HG02970 (cell line): ENCODE data around the gene SPACA6.
"Not testable (repeated sequence)": the region's sequence is repeated elsewhere in the genome, so short reads cannot be mapped to it uniquely, and the experiment has no call there.

Experiments used
- ATAC-seq: cut with Tn5 transposase; IDR thresholded peaks from one replicate; pipeline ENCODE4 v1.9.1; 2021; ENCODE audit warnings: mild to moderate bottlenecking, moderate library complexity, moderate number of reproducible peaks; ENCODE audit not compliant: unreplicated experiment, low FRiP score

SPACA6 gene, protein sequence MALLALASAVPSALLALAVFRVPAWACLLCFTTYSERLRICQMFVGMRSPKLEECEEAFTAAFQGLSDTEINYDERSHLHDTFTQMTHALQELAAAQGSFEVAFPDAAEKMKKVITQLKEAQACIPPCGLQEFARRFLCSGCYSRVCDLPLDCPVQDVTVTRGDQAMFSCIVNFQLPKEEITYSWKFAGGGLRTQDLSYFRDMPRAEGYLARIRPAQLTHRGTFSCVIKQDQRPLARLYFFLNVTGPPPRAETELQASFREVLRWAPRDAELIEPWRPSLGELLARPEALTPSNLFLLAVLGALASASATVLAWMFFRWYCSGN

DNA sequence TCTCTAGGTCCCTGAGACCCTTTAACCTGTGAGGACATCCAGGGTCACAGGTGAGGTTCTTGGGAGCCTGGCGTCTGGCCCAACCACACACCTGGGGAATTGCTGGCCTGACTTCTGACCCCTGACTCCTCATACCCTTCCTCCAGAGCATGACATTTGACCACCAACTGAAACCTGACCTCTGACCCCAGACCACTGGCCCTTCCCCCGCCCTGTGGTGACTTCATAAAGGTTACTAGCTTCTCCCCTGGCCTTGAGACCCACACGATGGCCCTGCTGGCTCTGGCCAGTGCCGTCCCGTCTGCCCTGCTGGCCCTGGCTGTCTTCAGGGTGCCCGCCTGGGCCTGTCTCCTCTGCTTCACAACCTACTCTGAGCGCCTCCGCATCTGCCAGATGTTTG, at the start of gene SPACA6:
Gene SPACA6, plus strand, starts transcription at position 71 of the 400 bp plus-strand sequence. Its CDS starts 197 bp downstream, at position 268.
- ATAC-seq: no peak

DNA sequence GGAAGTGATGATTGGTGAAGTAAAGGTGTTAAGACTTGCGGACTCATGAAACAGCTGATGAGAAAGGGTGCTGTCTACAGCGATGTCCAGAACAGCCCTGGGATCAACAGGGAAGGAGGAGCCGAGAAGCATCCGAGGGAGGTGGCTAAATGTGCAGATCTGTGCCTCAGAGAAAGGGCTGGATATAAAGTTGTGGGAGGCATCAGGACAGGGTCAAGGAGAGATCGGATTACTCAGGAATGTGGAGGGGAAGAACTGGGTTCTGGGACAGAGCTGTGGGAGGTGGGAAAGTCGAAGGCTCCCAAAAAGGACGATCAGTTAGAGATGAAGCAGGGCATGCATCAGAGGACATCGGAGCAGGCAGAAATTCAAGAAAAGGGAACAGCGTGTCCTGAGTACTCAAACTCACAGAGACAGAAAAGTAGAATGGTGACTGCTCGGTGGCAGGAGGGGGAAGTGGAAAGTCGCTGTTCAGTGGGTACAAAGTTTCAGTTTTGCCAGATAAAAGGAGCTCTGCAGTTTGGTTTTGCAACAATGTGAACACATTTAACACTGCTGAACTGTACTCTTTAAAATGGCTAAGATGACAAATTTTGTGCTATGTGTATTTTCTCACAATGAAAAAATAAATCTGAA, 48.4 kb upstream of the SPACA6 start:
- ATAC-seq: no peak

GRCh38 chr19:51646730-51647129, 46.4 kb upstream of the SPACA6 start, which contains the start of gene SIGLEC14:
Gene SIGLEC14 (minus strand): TSS chr19:51646825. CDS start chr19:51646759, 66 bp downstream.
- ATAC-seq: not testable (repeated sequence)

DNA sequence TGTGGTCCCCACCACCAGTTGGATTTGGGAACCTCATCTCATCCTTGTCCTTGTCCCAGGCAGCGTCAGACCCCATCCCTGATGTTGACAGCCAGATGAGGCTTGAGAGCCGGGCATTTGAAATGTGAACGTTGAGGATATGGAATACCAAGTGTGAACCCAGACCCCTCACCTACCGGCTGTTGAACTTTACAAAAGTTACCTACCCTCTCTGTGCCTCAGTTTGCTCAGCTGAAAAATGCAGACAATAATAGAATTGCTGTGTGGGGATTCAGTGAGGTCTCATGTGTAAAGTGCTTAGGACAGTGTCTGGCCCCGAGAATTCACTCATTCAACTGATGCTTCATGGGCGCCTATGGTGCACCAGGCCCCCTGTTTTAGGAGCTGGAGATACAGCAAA, 45.8 kb upstream of the SPACA6 start:
- no peak for ATAC-seq

DNA sequence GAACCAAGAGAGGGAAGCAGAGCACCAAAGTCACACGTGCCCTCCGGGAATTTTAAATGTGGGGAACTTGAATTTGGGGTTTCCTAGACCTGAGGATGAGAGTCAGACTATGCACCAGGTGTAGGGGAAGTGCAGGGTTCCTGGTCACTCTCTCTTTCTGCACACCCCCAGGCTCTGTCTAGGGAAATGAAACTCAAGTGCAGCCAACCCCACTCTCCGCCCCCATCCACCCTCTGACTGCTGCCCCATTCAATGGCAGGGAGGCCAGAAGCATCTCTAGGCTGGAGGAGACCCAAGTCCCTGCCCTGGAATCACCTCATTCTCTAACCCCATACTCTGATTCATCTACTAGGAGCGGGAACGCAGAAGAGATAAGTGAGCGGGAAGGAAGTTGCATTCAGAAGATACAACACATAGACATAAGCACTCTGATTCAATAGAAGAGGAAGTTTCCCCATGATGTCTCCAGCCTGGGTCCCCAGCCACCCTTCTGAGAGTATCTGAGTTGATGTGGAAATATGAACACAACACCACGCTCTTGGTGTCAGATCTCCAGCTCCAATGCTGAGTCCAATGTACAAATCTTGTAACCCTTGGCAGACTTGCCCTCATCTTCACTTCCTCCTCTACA, 41.8 kb upstream of the SPACA6 start:
- ATAC-seq: no peak

GRCh38 chr19:51652266-51652665, 40.9 kb upstream of the SPACA6 start:
- no peak for ATAC-seq

DNA sequence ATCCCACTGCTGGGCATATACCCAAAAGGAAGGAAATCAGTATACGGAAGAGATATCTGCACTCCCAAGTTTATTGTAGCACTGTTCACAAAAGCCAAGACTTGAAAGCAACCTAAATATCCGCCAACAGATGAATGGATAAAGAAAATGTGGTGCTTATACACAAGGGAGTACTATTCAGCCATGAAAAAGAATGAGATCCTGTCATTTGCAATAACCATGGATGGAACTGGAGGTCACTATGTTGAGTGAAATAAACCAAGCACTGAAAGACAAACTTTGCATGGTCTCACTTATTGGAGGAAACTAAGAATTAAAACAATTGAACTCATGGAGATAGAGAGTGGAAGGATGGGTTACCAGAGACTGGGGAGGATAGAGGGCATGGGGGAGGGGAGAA, 40.0 kb upstream of the SPACA6 start:
- ATAC-seq: no peak

GRCh38 chr19:51654783-51655182, 38.3 kb upstream of the SPACA6 start:
- no peak for ATAC-seq

DNA sequence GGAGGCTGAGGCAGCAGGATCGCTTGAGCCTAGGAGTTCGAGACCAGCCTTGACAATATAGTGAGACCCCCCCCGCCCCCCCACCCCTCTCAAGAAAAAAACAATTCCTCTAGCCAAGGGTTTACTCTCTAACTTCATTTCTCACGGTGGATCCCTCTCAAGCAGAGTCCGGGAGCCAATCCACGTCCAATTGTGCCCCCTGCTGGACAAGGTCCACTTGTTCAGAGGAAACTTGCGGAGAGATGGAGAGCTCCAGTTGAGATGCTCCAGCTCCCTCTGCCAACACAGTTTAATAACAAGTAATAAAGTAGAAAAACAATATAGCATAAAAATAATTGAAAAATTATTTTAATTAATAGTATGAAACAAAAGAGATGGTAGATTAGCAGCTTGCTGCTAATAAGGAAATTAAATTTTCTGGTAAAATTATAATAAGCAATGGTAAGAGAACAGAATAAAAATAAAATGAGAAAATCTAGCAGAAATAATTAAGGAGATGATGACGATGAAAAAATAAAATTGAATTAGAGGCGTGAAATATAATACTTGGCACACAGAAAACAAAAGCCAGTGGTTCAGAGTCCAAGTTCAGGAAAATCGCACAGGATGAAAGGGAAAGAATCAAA, 32.0 kb upstream of the SPACA6 start:
- ATAC-seq: no peak

GRCh38 chr19:51663650-51664049, 29.5 kb upstream of the SPACA6 start:
- ATAC-seq: no peak

- ATAC-seq: no peak
Measured at GRCh38 chr19:51664131-51664530, 29.0 kb upstream of the SPACA6 start.

GRCh38 chr19:51664997-51665396, 28.1 kb upstream of the SPACA6 start:
- ATAC-seq: no peak

DNA sequence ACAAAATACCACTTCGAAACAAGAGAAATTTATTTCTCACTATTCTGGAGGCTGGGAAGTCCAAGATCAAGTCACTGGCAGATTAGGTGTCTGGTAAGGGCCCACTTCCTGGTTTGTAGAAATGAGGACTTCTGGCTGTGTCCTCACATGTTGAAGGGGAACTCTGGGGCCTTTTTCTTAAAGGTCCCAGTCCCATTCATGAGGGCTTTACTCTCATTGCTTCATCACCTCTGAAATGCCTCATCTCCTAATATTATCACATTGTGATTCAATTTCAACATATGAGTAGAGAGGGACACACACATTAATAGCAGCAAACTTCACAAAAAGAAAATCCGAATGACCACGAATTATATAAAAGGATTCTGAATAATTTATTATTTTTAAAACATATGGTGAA, 24.9 kb upstream of the SPACA6 start:
- ATAC-seq: no peak

GRCh38 chr19:51675911-51676565, 17.1 kb upstream of the SPACA6 start:
- ATAC-seq: not testable (repeated sequence)

DNA sequence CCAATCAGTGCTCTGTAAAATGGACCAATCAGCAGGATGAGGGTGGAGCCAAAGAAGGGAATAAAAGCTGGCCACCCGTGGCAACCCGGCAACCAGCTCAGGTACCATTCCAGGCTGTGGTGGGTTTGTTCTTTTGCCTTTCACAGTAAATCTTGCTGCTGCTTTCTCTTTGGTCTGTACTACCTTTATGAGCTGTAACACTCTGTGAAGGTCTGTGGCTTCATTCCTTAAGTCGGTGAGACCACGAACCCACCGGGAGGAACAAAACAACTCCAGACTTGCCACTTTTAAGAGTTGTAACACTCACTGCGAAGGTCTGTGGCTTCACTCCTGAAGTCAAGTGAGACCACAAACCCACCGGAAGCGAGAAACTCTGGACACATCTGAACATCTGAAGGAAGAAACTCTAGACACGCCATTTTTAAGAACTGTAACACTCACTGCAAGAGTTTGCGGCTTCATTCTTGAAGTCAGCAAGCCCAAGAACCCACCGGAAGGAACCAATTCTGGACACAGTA, 16.5 kb upstream of the SPACA6 start:
- no peak for ATAC-seq

DNA sequence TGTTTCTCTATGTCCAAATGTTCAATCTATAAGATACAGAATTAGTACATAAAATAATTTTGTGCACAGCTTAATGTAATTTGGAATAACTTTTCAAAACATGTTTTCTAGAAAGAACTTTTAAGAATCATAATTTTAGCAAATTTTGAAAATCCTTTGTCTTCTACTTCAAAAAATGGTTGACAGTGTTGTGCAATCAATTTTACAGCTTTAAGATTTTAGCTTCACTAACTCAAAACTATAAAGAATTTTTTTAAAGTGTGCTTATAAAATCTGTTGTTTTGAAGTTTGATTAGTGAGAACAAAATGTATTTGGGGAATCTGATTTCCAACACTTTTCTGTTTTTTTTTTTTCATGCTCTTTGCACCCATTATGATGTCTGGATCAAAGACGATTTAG, 12.7 kb upstream of the SPACA6 start:
- no peak for ATAC-seq

DNA sequence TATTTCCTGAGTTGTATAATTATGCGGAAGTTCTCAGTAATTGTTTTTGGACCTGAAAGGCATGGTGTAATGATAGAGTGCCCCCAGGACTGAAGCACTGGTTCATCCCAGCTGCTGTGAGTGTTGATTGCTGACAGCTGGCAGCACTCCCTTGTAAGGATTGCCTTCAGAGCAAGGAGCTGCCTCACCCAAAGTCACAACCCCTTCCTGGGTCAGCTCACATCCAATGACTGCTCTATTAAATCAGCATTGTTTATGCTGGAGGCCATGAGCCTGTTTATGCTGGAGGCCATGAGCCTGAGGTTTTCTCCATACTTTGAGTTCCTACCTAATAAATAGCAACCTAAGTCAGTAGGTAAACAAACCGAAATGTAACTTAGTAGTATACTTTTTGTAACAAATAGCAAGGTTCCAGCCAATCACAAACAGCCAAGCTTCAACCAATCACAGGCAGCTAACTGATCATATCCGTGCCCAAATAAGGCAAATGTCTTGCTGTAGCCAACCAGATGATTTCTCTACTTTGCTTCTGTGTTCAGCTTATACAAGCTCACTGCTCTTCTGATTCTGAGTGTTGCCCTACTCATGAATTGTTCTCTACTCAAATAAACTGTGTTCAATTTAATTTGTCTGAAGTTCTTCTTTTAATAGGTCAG, 11.7 kb upstream of the SPACA6 start:
- ATAC-seq: no peak

- no peak for ATAC-seq
Measured at GRCh38 chr19:51686171-51686570, 7.0 kb upstream of the SPACA6 start.

DNA sequence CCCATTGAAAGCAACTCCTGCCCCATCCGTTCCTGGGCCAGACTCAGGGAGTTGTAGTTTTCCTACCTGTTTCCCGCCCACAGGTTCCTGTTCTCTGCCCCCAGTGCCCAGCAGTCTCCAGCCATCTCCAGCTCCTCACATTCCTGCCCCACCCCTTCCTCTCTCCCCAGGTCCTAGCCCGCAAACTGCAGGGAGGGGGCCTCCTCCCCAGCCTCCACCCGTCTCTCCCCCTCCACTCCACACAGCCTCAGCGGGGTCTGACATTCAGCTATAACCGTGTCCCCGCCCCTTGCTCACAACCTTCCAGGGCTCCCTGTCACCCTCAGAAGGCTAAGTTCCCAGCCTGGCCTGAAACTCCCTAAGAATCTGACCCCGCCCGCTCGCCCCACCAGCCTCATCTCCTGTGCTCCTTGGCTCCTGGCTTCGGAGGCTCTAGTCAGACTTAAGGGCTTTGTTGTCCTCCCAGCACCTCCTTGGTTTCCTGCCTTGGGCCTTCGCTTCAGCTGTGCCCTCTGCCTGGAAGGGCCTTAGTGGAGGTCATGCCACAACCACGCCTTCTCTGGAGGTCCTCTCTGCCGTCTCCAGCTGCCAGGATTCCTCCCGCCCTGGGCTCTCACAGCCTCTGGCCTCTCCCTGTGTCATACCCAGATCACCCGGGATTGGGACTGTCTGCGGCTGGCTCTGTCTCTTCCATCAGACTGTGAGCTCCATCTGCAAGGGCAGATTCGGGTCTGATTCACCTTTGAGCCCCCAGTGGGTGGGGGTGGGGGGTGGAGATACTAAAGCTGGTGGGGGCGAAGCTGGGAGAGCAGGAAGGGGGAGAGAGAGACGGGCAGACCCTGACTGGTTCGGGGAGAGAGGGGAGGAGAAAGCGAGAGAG, 5.1 kb upstream of the SPACA6 start:
- ATAC-seq: no peak
